ENCODE data around the gene ADCY3.

The ADCY3 gene

DNA sequence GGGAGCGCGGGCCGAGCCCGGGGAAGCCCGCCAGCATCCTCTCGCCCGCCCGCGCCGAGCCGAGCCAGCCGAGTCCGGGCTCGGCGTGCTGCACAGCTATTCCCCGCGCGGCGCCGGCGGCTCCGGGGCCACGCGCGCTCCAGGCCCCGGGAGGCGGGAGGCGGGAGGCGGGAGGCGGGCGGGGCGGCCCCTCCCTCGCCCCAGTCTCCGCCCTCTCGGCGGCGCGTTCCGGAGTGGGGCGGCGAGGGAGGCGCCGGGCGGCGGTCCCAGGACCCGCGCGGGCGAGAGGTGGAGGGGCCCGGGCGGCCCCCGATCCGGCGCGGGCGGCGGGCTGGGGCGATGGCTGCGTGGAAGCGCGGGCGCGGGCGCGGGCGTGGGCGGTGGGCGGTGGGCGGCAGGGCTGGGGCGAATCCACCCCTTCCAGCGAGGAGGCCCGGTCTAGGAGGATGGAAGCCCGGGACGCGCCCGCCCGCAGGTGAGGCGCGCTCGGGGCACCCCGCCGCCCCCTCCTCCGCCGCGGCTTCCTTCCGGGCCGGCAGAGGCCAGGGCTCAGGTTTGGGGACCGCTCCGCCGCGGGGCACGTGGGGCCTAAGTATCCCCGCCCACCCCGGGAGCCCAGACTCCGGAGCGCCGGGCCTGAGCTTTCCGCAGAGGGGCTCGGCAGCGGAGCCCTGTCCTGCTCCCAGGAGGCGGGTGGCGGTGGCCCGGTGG lies at the start of gene ADCY3:
TSS of gene ADCY3 (minus strand) at position 140 of the 711 bp plus-strand sequence. CDS start 1,250 bp downstream, outside the sequence.
- FAIRE-seq (no peak), DNase-seq (ENCODE audit: low spot score) (peak; percentile 88)

DNA sequence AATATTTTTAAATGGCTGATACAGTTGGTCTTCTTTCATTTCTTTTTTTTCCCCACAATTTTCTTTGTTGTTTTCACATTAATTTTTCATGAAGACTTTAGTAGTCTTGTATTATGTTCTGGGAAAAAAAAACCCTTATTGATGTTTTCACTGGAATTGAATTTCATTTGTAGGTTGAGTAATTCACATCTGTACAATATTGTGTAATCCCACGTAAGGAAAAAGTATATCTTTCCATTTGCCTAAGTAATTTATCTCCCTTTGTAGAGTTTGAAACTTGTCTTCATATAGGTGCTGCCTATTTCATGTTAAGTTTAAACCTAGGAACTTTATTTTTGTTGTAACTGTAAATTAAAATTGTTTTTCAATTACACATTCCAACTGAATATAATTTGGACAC lies 49.7 kb upstream of the ADCY3 start:
- no peak for DNase-seq (ENCODE audit: low spot score)
- no peak for FAIRE-seq

DNA sequence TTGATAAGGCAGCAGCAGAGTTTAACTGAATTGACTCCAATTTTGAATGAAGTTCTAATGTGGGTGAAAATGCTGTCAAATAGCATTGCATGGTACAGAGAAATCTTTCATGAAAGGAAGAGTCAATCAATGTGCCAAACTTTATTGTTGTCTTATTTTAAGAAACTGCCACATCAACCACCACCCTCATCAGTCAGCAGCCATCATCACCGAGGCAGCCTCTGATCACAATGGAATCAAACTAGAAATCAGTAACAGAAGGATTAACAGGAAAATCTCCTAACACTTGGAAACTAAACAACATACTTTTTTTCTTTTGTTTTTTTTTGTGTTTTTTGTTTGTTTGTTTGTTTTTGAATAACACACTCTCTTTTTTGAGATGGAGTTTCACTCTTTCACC lies 41.9 kb upstream of the ADCY3 start:
- DNase-seq (ENCODE audit: low spot score) (no peak), FAIRE-seq (no peak)

DNA sequence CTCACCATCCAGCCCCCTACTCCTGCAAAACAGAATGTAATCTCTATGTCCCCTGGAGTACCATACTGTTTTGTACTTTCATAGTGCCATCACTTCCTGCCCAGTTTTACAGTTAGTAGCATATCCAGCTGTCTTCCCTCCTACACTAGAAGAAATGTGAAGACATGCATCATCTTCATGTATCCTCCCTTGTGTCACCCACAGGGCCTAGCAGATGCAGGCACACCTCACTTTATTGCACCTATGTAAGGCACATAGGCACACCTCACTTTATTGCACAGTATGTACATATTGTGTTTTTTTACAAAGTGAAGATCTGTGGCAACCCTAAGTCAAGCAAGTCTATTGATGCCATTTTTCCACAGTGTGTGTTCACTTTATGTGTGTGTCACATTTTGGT lies 39.7 kb upstream of the ADCY3 start:
- FAIRE-seq: no peak

DNA sequence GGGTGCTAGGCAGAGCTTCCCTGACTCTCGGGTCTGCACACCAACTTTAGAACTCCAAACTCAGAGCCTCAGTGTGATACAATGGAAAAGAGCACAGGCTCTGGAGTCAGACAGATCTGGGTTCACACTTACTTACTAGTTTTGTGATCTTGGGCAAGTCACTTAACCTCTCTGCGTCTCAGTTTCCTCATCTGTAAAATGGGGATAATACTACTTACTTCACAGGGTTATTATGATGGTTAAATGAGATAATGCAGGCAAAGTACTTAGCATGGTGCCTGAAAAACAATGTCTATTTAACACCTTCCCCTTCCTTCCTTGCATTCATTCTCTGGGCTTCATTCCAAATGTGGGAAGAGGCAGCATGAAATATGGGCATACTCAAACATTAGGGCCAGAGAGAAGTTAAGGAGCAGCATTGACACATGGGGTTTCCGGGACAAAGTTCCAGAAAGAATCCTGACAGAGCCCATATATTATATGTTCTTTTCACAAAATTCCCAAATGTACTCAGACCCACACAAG lies 38.4 kb upstream of the ADCY3 start:
- no peak for DNase-seq (ENCODE audit: low spot score)
- no peak for FAIRE-seq

More for the DNA sequence above, 39.7 kb upstream of the ADCY3 start:
- no peak for DNase-seq (ENCODE audit: low spot score)

DNA sequence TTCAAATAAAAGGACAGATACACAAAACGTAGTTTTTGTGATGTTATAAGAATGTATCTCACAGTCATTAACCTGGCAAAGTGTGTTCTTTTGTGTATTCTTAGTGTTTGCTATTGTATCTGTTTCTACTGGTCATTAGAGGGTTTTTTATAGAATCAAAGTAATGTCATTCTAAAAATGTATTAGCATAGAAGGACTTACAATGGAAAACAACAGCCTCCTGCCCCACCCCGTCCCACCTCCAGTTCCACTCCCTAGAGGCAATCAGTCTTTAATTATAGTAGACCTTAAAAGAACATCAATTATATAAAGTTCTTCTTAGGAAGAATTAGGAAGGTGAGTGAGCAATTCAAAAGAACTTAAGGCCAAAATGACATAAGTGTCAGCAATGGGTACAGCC lies 37.9 kb upstream of the ADCY3 start:
- FAIRE-seq (no peak), DNase-seq (ENCODE audit: low spot score) (no peak)

DNA sequence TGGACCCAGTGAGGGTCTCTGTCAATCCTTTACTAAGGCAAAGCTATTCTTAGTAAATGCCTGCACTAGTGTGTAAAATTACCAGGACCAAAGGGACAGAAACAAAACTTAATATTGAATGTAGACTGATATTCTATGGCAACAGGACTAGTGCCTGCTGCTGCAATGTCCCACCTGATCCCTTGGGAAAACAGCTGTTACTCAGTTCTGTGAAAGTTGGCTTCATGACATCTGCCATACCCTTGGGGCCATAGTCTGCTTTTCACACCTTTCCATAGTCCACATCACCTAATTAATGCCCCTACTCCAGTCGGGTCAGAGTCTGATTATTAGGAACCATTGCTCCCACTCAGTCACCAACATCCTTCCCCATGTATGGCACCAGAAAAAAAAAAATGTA lies 37.2 kb upstream of the ADCY3 start:
- DNase-seq (ENCODE audit: low spot score): no peak
- no peak for FAIRE-seq

DNA sequence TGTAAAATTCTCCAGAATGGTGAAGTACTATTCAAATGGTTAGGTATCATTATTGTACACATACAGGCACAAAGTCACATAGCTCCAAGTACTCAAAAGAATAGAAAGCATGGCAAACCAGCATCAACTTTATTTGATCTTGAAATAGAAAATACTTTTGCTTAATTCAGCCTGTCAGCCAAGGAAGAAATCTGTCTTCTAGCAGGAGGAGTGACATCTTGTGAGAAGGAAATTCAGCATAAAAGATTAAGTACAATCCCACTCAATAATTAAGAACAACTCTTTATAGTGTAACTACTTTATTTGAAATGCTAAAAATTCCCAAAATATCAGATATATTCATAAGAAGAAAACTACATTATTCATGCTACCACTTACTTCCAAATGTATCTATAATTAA lies 35.9 kb upstream of the ADCY3 start:
- FAIRE-seq (no peak), DNase-seq (ENCODE audit: low spot score) (no peak)

DNA sequence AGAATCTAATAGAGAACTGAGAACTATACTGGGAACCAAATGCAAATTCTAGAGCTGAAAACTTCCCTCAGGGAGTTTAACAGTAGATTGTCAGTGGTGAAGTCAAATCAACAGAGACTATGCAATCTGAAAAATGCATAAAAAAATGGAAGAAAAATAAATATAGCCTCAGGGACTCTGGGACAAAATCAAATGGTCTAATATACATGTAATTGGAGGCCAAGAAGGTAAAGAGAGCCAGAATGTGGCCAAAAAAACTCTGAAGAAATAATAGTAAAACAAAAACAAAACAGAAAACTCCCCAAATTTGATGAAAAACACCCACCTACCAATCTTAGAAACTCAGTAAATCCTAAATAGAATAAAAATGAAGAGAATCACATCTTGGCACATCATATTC lies 35.2 kb upstream of the ADCY3 start:
- DNase-seq (ENCODE audit: low spot score) (no peak), FAIRE-seq (no peak)

DNA sequence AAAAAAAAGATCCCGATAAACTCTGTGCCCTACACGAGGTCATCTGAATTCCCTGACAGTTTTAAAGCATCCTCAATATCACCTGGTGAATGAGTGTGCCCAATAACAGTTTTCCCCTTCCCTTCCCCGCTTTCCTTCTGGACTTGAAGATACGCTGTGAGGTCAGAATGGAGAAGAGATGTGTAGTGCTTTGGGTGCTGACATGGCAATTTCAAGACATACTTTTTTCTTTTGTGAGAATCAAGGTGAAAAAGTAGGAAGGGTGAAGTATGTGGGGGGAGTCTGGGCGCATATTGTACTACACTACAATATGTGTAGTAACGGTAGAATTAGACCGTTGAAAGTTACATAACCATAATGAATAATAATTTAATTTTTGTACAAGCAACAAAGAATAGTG lies 30.1 kb upstream of the ADCY3 start:
- no peak for DNase-seq (ENCODE audit: low spot score)
- no peak for FAIRE-seq

DNA sequence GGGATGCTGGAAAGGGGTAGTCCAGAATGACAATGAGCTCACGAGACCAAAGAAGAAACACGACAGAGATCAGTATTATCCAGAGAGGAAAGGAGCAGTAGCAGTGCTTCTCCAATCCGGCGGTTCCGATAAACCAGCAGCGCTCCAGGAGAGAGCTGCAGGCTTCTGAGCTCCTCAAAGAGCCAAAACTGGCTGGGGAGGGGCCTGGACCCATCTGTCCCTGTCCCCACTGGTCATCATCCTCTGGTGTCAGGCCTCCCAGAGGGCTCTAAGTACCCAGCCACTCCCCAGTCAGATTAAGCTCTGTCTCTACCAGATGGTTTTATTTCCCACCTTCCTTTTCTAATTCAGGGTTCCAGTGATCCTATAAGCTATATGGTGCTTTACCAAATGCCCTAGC lies 28.5 kb upstream of the ADCY3 start:
- FAIRE-seq: no peak
- DNase-seq (ENCODE audit: low spot score): no peak

DNA sequence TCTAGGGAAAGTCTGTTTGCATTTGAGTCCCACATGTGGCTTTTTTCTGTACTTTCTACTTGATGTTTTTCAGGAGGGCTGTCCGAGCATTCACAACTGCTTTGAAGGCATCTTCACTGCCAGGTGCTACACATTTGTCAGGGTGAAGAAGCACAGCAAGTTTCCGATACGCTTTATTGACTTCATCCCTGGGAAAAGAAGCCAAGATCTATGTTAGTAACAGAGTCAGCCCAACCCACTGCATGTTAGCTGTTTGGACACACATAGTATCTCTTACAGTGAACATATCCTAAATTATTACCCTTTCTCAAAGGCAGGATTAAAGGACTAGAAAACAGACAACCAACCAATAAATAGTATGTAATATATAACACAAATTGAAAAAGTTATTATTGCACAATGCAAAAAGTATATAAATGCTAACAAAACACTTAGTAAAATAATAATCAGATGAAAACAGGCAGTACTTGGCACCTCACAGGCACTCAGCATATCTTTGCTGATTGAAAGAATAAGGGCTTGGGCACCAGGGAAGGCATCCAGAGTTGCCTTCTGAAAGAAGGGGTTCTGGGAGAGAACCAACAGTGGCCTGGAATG lies 27.6 kb upstream of the ADCY3 start:
- FAIRE-seq: no peak
- DNase-seq (ENCODE audit: low spot score): no peak

DNA sequence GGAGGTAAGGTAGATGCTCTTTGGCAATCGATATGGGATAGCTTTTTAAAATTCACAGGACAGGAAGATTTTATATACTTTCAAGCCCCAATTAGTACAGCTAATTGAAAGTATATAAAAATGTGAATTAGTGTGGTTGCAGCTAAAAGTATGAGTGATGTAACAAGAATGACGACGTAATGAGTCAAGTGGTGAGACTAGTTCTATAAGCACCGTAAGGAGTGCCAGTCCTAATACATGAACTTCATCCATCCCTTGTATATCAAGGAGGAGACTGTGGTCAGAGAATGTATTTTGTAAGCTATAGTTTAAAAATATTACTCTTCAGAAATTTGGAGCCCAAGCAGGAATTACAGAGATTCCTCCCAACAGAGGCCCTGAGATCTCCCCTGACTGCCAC lies 25.9 kb upstream of the ADCY3 start:
- DNase-seq (ENCODE audit: low spot score): no peak
- no peak for FAIRE-seq

DNA sequence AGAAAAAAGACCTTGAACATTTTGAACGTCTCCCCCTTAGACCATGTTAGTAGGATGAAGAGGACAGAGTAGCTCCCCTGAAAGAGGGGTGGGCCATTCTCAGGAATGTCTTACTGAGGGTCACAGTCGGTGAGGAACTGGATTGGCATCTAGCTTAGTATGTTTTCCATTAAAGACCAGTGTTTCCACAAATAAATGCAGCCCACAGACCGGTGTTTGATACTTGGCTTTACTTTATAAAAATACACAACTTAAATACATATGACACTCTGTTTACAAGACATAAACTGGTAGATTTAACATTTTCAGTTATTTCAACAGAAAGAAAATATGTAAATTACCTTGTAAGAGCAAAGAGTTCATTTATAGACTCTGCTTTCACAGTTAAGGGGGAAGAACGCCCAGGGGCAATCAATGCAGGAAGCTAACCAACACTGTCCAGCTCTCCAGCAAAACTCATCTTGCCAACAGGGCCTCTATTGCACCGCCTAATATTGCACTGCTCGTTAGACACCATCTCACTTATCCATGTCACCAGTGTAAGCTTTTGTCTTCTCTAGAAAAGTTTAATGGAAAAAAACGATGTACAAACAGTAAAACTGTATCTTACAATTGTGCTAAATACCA lies 23.5 kb upstream of the ADCY3 start:
- no peak for FAIRE-seq

DNA sequence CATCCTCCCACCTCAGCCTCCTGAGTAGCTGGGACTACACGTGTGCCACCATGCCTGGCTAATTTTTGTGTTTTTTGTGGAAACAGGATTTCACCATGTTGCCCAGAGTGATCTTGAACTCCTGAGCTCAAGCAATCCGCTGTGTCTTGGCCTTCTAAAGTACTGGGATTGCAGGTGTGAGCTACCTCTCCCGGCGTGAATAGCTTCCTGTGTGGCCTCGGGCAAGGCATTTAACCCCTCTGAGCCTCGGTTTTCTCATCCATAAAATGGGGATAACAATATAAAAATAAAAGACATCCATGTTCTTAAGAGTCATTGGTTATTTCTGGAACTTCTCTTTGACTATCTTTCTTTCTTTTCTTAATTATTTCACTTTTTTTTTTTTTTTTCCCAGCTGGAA lies 19.3 kb upstream of the ADCY3 start:
- DNase-seq (ENCODE audit: low spot score): no peak
- FAIRE-seq: no peak

More for the DNA sequence above, 23.5 kb upstream of the ADCY3 start:
- DNase-seq (ENCODE audit: low spot score): no peak

DNA sequence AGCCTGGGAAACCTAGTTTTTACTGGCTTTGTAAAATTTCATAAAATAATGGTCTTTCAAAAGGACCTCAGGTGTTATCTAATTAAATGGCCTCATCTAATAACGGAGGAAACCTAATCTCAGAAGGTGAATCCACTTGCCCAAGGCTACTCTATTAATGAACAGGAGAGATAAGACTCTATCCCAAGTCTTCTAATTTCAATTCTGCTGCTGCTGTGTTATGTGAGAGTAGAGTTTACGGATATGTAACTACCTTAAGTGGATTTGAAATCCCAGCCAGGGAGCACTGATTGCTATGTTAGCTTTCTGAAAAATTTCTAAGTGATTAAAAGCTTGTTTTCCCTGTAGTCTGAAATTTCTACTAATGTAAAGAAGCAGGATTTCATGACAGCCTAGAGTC lies 17.2 kb upstream of the ADCY3 start:
- FAIRE-seq (no peak), DNase-seq (ENCODE audit: low spot score) (no peak)

DNA sequence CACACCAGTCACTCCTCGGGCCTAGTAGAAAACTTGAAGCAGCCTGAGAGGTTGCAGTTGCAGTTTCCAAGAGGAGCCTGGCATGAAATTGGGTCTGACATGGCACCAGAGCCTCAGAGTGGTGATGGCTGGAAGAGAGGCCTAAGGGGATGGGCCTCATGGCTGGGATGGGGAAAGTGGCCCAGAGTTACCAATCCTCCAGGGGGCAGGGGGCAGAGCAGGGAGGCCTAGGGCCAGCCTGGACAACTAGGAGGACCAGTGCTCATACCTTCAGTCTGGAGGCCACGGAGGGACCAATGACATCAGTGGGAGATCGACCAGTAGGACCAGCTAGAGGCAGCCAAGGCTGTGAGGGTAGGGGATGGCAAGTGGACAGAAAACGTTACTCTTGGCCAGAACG lies 15.1 kb upstream of the ADCY3 start:
- FAIRE-seq (peak; percentile 82), DNase-seq (ENCODE audit: low spot score) (no peak)

DNA sequence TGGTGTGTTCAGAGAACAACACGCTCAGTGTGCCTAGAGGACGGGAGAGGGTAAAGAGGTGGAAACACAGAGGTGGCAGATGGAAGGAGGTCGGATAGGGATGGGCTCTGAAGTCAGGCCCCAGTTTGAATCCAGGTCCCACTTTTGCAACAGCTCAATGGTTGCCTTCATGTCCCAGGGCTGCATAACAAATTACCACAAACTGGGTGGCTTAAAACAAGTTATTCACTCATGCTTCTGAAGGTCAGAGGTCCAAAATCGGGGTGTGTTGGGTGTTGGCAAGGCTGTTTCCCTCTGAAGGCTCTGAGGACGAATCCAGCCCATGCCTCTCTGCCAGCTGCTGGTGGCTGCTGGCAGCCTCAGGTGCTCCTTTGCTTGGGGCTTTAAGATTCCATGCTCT lies 12.7 kb upstream of the ADCY3 start:
- no peak for FAIRE-seq
- no peak for DNase-seq (ENCODE audit: low spot score)

DNA sequence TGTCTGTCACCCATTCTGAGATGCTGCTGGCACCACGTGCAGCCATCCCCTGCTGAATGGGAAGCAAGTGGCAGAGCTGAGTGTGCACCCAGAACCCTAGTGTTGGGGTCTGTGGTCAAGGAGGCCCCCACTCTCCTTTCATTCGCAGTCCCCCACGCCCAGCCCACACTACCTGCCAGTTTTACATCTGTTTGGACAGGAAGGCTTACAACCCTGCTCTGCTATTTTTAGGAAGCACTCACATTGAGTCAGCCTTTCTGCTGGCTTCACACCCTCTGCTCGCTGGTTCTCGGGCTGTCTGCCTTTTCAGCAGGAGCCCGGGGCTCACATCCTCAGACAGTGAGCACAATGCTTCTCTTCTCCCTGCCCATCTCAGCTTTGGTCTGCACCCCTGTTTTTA lies 10.7 kb upstream of the ADCY3 start:
- DNase-seq (ENCODE audit: low spot score): no peak
- FAIRE-seq: no peak

DNA sequence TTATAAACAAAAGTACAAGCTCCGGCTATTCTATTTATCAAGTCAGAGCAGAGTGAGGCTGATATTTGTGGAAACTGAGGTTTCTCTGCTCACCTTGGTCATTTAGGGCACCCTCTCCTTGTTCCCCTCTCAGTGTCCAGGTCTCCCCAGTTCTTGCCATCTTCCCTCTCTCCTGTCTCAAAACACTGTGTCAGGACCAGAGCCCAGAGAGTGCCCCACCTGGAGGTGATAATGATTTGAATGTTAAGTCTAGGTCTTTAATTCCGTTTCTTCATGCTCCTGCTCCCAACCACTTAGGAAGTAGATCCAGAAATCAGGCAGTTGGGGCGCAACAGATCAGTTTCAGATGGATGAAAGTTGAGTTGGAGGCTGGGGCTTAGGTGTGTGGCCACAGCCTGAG lies 9.2 kb upstream of the ADCY3 start:
- DNase-seq (ENCODE audit: low spot score) (no peak), FAIRE-seq (no peak)

DNA sequence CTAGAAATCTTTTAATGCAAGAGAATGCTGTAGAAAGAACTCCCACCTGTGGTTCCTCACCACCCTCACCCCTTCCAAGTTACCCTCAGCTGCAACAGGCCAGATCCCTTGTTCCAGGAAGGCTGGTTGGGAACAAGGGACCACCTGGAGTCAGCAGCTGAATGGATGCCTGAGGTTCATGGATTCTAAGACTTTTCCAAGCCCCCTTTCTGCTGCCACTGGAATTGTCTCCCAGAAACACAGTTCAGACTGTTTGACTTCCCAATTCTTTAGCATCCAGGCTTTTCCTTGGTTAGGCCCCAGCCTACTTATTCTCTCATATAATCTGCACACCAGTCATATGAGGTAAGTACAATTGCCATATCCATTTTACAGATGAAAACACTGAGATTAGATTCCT lies 8.0 kb upstream of the ADCY3 start:
- no peak for DNase-seq (ENCODE audit: low spot score)
- FAIRE-seq: no peak

DNA sequence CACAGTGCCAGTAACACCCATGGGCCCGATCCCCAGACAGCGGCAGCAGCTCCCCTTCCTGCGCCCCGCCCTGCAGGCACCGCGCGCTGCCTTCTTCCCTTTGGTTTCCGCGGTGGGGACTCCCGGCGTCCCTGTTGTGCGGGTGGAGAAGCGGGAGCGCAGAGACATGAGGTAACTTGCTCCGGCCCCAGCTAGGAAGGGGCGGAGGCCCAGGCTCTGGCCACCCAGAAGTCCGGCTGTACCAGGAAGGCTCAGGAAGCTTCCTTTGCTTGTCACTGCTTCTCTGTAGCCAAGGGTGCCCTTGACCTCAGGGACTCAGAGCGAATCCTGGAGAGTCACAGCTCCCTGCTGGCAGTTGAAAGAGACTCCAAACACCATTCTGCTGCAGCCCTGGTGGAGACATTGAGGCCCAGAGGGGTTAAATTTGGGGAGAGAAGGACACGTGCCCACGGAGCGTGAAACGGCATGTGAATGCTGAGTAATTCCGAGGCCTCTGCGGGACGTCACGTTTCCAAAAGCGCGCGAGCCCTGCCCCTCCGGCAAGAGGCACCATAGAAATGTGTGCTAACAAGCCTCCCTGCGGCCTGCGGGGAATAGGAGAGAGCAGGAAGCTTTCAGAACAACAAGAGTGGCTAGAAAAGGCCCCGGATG lies 6.7 kb upstream of the ADCY3 start:
- no peak for FAIRE-seq
- no peak for DNase-seq (ENCODE audit: low spot score)
